Activated CD4-positive, alpha-beta T cell treated with anti-CD3 and anti-CD28 coated beads, Interleukin-10, Interleukin-2, amounts not matched to agents 100 ng/mL and 50 ng/mL, durations not matched to agents 16 hours and 8 hours (primary cell): ENCODE data around the gene GPRC5C.

Source experiments
- DNase-seq: peaks from one replicate; pipeline ENCODE4 v3.0.0-alpha.2; 2020

The GPRC5C gene

GRCh38 chr17:74435775-74436359 lies 4.0 kb downstream of the GPRC5C start:
- no peak for DNase-seq

- DNase-seq: peak; percentile 22
These were observed 5.8 kb downstream of the GPRC5C start for GRCh38 chr17:74437702-74438101.

- DNase-seq: no peak
These were observed 8.0 kb downstream of the GPRC5C start for GRCh38 chr17:74439691-74440567.

GRCh38 chr17:74441537-74441936 lies 9.6 kb downstream of the GPRC5C start:
- DNase-seq: no peak

GRCh38 chr17:74442291-74442669 lies 10.4 kb downstream of the GPRC5C start:
- no peak for DNase-seq

GRCh38 chr17:74442670-74443515 lies 11.0 kb downstream of the GPRC5C start:
- DNase-seq: no peak

GRCh38 chr17:74443516-74444296 lies 11.8 kb downstream of the GPRC5C start:
- no peak for DNase-seq

GRCh38 chr17:74444406-74444805 lies 12.5 kb downstream of the GPRC5C start:
- no peak for DNase-seq

- DNase-seq: no peak
These were observed 13.3 kb downstream of the GPRC5C start for GRCh38 chr17:74445158-74445557.

GRCh38 chr17:74446551-74447500 lies 14.9 kb downstream of the GPRC5C start:
- peak; percentile 12 for DNase-seq

- no peak for DNase-seq
These were observed 15.8 kb downstream of the GPRC5C start for GRCh38 chr17:74447628-74448159.

GRCh38 chr17:74448756-74449155 lies 16.9 kb downstream of the GPRC5C start:
- DNase-seq: no peak

GRCh38 chr17:74449306-74449705 lies 17.4 kb downstream of the GPRC5C start:
- no peak for DNase-seq

GRCh38 chr17:74449773-74450172 lies 17.9 kb downstream of the GPRC5C start:
- DNase-seq: no peak

- no peak for DNase-seq
These were observed 18.3 kb downstream of the GPRC5C start for GRCh38 chr17:74450231-74450630.

GRCh38 chr17:74450925-74451403 lies 19.1 kb downstream of the GPRC5C start:
- DNase-seq: no peak

- DNase-seq: no peak
These were observed 19.7 kb downstream of the GPRC5C start for GRCh38 chr17:74451557-74451956.

- DNase-seq: no peak
These were observed 20.3 kb downstream of the GPRC5C start for GRCh38 chr17:74452033-74452840.

GRCh38 chr17:74452841-74453661 lies 21.2 kb downstream of the GPRC5C start:
- no peak for DNase-seq
